AG04449 (cell line): Measurements from ENCODE around the gene NDUFB8.

Source experiments
- CTCF ChIA-PET: fragments of 350-600 bp; formaldehyde crosslinking; extraction: SDS; loops from one replicate; lab custom pipeline; 2021; ENCODE audit warnings: antibody characterized with exemption; lab: Yijun Ruan, JAX
- POLR2A ChIA-PET: fragments of 400-600, 350-600 bp; formaldehyde crosslinking; extraction: SDS; loops from one replicate; lab custom pipeline; 2020; ENCODE audit warnings: antibody characterized with exemption, inconsistent platforms; lab: Yijun Ruan, JAX
- DNase-seq: peaks from one replicate; pipeline ENCODE4 v3.0.0-alpha.2; 2010; ENCODE audit warnings: low read depth, low spot score
- H3K4me3 ChIP-seq: 2 replicates; pipeline ENCODE4 v1.5.1; 2011; ENCODE audit warnings: low read depth, mild to moderate bottlenecking, control low read depth, low read length
- CTCF ChIP-seq: IDR thresholded peaks from one replicate; pipeline ENCODE4 v1.5.1; 2011; ENCODE audit warnings: mild to moderate bottlenecking, moderate library complexity, low read length, control low read depth, inconsistent platforms; ENCODE audit not compliant: insufficient read depth; ENCODE audit errors: missing control alignments

NDUFB8 gene

GRCh38 chr10:100531761-100532160, 2.1 kb upstream of the NDUFB8 start:
- ChIA-PET CTCF (interaction anchor here (1.7 to 5.2 kb wide), 2 partner anchors 11 to 348 kb away, joined by 3 to 59 read pairs; partner anchors contain the start of gene SEC31B), POLR2A (no interaction called here)
- DNase-seq: no peak
- no peak for TF ChIP-seq CTCF
- no peak overlapping the region for H3K4me3 ChIP-seq

- peak overlapping the region; percentile 98 for H3K4me3 ChIP-seq
- TF ChIP-seq CTCF: no peak
- DNase-seq: no peak
- ChIA-PET CTCF (interaction anchor here (1.1 to 5.5 kb wide), 4 partner anchors 9 to 350 kb away, joined by 3 to 67 read pairs (median 15); partner anchors contain the start of gene SEC31B), POLR2A (no interaction called here)
These were observed 673 bp downstream of the NDUFB8 start for GRCh38 chr10:100528921-100529474.

- TF ChIP-seq CTCF: no peak
- POLR2A ChIA-PET: no interaction called here
- no peak for DNase-seq
- H3K4me3 ChIP-seq: peak overlapping the region; percentile 98
- CTCF ChIA-PET: interaction anchor here (1.1 to 5.5 kb wide), 5 partner anchors 10 to 351 kb away, joined by 3 to 67 read pairs (median 18); partner anchors contain the start of gene SEC31B
These were observed 1.4 kb downstream of the NDUFB8 start for GRCh38 chr10:100528123-100528886.

- POLR2A ChIA-PET: interaction anchor here (0.7 kb wide), 1 partner anchor 1272 kb away, joined by 3 read pairs; no protein-coding TSS in a partner anchor
- no peak for TF ChIP-seq CTCF
These were observed 5.0 kb downstream of the NDUFB8 start for GRCh38 chr10:100524638-100525037.

GRCh38 chr10:100524206-100524605, 5.5 kb downstream of the NDUFB8 start:
- CTCF ChIA-PET: interaction anchor here (1.0 to 5.5 kb wide), 8 partner anchors 7 to 355 kb away, joined by 3 to 67 read pairs (median 16); partner anchors contain the start of genes HIF1AN and SEC31B
- POLR2A ChIA-PET: interaction anchor here (0.7 kb wide), 1 partner anchor 1272 kb away, joined by 3 read pairs; no protein-coding TSS in a partner anchor
- TF ChIP-seq CTCF: no peak
- no peak for DNase-seq
- H3K4me3 ChIP-seq: no peak overlapping the region

More at GRCh38 chr10:100524638-100525037, 5.0 kb downstream of the NDUFB8 start:
- CTCF ChIA-PET: interaction anchor here (1.0 to 5.5 kb wide), 8 partner anchors 8 to 354 kb away, joined by 3 to 67 read pairs (median 16); partner anchors contain the start of genes HIF1AN and SEC31B
- DNase-seq: no peak
- no peak overlapping the region for H3K4me3 ChIP-seq
